ENCODE results near the gene KRTAP10-8. TPM values are rescaled to one million over a fixed set of nuclear protein-coding genes. Genes with fewer than 3 reads are reported as not detected.
"Not testable (repeated sequence)": the region's sequence is repeated elsewhere in the genome, so short reads cannot be mapped to it uniquely, and the experiment has no call there.

Gene KRTAP10-8
- total RNA-seq, 1 donor from 2014 or later = not detected

DNA sequence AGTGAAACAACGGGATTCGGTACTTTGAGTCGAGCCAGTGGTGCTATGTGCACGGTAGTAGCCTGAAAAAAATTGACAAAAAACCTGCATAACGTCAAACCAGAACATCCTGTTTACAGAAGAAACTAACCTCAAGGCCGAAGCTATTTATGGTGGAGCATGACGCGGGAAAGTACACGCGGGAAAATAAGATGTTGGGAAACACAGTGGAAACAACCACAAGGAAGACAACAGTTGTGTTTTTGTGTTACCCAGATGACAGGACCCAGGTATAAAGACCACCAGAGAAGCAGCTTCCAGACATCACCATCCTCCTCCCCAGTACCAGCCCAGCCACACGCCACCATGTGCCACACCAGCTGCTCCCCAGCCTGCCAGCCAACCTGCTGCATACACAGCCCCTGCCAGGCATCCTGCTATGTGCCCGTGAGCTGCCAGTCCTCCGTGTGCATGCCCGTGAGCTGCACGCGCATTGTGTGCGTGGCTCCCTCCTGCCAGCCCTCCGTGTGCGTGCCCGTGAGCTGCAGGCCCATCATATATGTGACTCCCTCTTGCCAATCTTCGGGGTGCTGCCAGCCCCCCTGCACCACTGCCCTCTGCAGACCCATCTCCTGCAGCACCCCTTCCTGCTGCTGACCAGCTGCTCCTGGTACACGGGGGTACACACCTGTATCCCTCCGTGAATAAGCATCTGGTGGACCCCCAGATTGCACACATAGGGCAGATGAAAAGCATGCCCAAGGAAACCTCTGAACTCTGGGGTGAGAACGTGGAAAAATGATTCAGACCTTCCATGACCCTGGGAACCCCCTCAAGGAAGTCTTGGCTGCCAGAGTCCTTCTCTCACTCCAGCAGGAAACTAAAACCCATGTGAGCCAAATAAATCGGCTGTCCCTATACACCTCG is 46.0 kb downstream of the KRTAP10-8 start, which contains the start of gene KRTAP12-3:
Gene KRTAP12-3 (plus strand): TSS at position 298 of the 906 bp plus-strand sequence. CDS start 48 bp downstream, at position 346.
- no peak for DNase-seq (ENCODE audit: low spot score)
- intact Hi-C loops (cut with DNase I) = no loop called here

DNA sequence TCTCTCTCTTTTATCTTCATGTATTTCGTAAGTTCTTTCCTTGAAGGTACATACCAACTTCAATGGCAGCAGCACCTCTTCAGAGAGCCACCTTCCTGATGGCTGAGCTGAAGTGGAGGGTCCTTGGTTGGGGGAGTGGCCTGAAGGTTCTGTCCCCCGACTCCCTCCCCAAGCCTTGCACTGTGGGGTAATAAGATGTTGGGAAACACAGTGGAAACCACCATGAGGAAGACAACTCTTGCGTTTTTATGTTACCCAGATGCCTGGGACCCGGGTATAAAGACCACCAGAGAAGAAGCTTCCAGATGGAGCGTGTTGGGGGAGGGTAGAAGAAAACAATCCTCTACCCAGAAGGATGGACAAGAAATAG is 46.6 kb downstream of the KRTAP10-8 start:
- intact Hi-C loops (cut with DNase I) = no loop called here
- no peak for DNase-seq (ENCODE audit: low spot score)

- intact Hi-C loops (cut with DNase I) = no loop called here
These were observed 47.2 kb downstream of the KRTAP10-8 start for GRCh38 chr21:44658913-44659595.

GRCh38 chr21:44661567-44661966 is 49.7 kb downstream of the KRTAP10-8 start:
- intact Hi-C loops (cut with DNase I) = not testable (repeated sequence)

More at GRCh38 chr21:44658913-44659595, 47.2 kb downstream of the KRTAP10-8 start:
- no peak for DNase-seq (ENCODE audit: low spot score)

More at GRCh38 chr21:44661567-44661966, 49.7 kb downstream of the KRTAP10-8 start:
- DNase-seq (ENCODE audit: low spot score) = peak; percentile 14

Other genes with a start within 250 kb of the KRTAP10-8 start
- gene LRRC3, start 156.6 kb upstream of the KRTAP10-8 start, total RNA-seq = 2.9 TPM
- gene KRTAP10-1, start 71.9 kb upstream of the KRTAP10-8 start, total RNA-seq = not detected
- gene KRTAP10-2, start 60.6 kb upstream of the KRTAP10-8 start, total RNA-seq = not detected
- not detected for gene KRTAP10-3, start 53.3 kb upstream of the KRTAP10-8 start, total RNA-seq
- gene KRTAP10-4, start 38.4 kb upstream of the KRTAP10-8 start, total RNA-seq = not detected
- gene KRTAP10-5, start 31.5 kb upstream of the KRTAP10-8 start, total RNA-seq = not detected
- not detected for gene KRTAP10-6, start 19.6 kb upstream of the KRTAP10-8 start, total RNA-seq
- not detected for gene KRTAP10-7, start 11.5 kb upstream of the KRTAP10-8 start, total RNA-seq
- gene KRTAP10-9, start 15.0 kb downstream of the KRTAP10-8 start, total RNA-seq = not detected
- gene KRTAP10-10, start 25.3 kb downstream of the KRTAP10-8 start, total RNA-seq = not detected
- not detected for gene KRTAP10-11, start 34.3 kb downstream of the KRTAP10-8 start, total RNA-seq
- gene KRTAP12-4, start 42.6 kb downstream of the KRTAP10-8 start, total RNA-seq = not detected
- not detected for gene KRTAP12-3, start 45.9 kb downstream of the KRTAP10-8 start, total RNA-seq
- gene KRTAP12-2, start 54.8 kb downstream of the KRTAP10-8 start, total RNA-seq = not detected
- gene KRTAP12-1, start 70.1 kb downstream of the KRTAP10-8 start, total RNA-seq = not detected
- gene KRTAP10-12, start 85.1 kb downstream of the KRTAP10-8 start, total RNA-seq = not detected
- not detected for gene TSPEAR, start 99.5 kb downstream of the KRTAP10-8 start, total RNA-seq
- gene UBE2G2, start 189.7 kb downstream of the KRTAP10-8 start, total RNA-seq = 69.7 TPM
- gene SUMO3, start 206.0 kb downstream of the KRTAP10-8 start, total RNA-seq = 66.0 TPM